ENCODE measurements around the gene PIGX. TPM values are rescaled to one million over a fixed set of nuclear protein-coding genes. Genes with fewer than 3 reads are reported as not detected.

PIGX gene
- total and polyA plus RNA-seq, 4 donors, result 5.1 to 10.0 (median 6.6) TPM

- no peaks in the 10 kb centered on the region for H3K9me3 ChIP-seq (ENCODE audit: control insufficient read depth in 4 of 4, low read length in 3 of 4)
- H3K27me3 ChIP-seq (ENCODE audit: control insufficient read depth in 4 of 4, insufficient read depth in 4 of 4, low read length in 3 of 4), result no peaks in the 10 kb centered on the region
- H3K36me3 ChIP-seq (ENCODE audit: control insufficient read depth in 4 of 4, insufficient read depth in 3 of 4, low read depth in 1 of 4, low read length in 3 of 4), result no peaks in the 10 kb centered on the region
- DNase-seq (ENCODE audit: low spot score), result no peak
- WGBS, result 33% methylated on average over 6 of the region's 6 CpGs
- no peak overlapping the region for H3K27ac ChIP-seq (ENCODE audit: low read depth in 1 of 2, low read length in 2 of 2)
- TF ChIP-seq RAD21 (IDR thresholded peaks at IDR 0.05), result no peak
- TF ChIP-seq YY1 (IDR thresholded peaks at IDR 0.05), result no peak
- TF ChIP-seq HNF4A (conservative IDR thresholded peaks at IDR 0.05), result no peak
- peak; percentile 38 for TF ChIP-seq NR2F2 (IDR thresholded peaks at IDR 0.05)
- no peak overlapping the region for H3K9ac ChIP-seq (ENCODE audit: low read depth in 1 of 2, low read length in 2 of 2)
- H3K4me3 ChIP-seq (ENCODE audit: low read depth in 1 of 3, low read length in 3 of 3), result no peak overlapping the region
- H3K4me1 ChIP-seq (ENCODE audit: control insufficient read depth in 4 of 4, insufficient read depth in 4 of 4, low read length in 3 of 4), result no peaks in the 10 kb centered on the region
Observed at GRCh38 chr3:196670339-196670738, 41.8 kb upstream of the PIGX start.

DNA sequence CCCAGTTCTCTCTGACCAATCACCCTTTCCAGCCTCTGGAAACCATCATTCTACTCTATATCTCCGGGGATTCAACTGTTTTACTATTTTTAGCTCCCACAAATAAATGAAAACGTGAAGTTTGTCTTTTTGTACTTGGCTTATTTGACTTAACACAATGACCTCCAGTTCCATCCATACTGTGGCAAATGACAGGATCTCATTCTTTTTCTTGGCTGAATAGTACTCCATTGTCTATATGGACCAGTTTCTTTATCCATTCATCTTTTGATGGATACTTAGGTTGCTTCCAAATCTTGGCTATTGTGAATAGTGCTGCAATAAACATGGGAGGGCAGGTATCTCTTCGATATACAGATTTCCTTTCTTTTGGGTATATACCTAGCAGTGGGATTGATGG lies 38.5 kb upstream of the PIGX start:
- Histone ChIP-seq H3K9me3 (ENCODE audit: control insufficient read depth in 4 of 4, low read length in 3 of 4) (no peaks in the 10 kb centered on the region), H3K4me3 (ENCODE audit: low read depth in 1 of 3, low read length in 3 of 3) (no peak overlapping the region), H3K4me1 (ENCODE audit: control insufficient read depth in 4 of 4, insufficient read depth in 4 of 4, low read length in 3 of 4) (no peaks in the 10 kb centered on the region), H3K9ac (ENCODE audit: low read depth in 1 of 2, low read length in 2 of 2) (no peak overlapping the region), H3K27ac (ENCODE audit: low read depth in 1 of 2, low read length in 2 of 2) (no peak overlapping the region), H3K27me3 (ENCODE audit: control insufficient read depth in 4 of 4, insufficient read depth in 4 of 4, low read length in 3 of 4) (peaks cover 0 to 4% (median 0%) of the 10 kb centered on the region in 4 donors), H3K36me3 (ENCODE audit: control insufficient read depth in 4 of 4, insufficient read depth in 3 of 4, low read depth in 1 of 4, low read length in 3 of 4) (no peaks in the 10 kb centered on the region)
- no peak for DNase-seq (ENCODE audit: low spot score)
- WGBS, result 74% methylated on average over 3 of the region's 3 CpGs
- TF ChIP-seq SP1 (IDR thresholded peaks at IDR 0.05) (no peak), FOXA1 (IDR thresholded peaks at IDR 0.05) (no peak), EGR1 (IDR thresholded peaks at IDR 0.05; ENCODE audit: low read depth in 2 of 2) (no peak), TAF1 (conservative IDR thresholded peaks at IDR 0.05) (no peak), YY1 (IDR thresholded peaks at IDR 0.05) (no peak), RAD21 (IDR thresholded peaks at IDR 0.05) (no peak), ATF3 (IDR thresholded peaks at IDR 0.05) (no peak), NR2F2 (IDR thresholded peaks at IDR 0.05) (no peak), JUND (IDR thresholded peaks at IDR 0.05) (no peak), GABPA (IDR thresholded peaks at IDR 0.05 in 1 of 2, conservative IDR thresholded peaks at IDR 0.05 in 1 of 2) (no peak), RXRA (IDR thresholded peaks at IDR 0.05) (no peak), ZBTB33 (IDR thresholded peaks at IDR 0.05) (no peak), HNF4G (IDR thresholded peaks at IDR 0.05) (no peak), MAX (IDR thresholded peaks at IDR 0.05) (no peak), HNF4A (conservative IDR thresholded peaks at IDR 0.05) (no peak), FOXA2 (IDR thresholded peaks at IDR 0.05) (no peak)
- TF ChIP-seq, protein P1, sequence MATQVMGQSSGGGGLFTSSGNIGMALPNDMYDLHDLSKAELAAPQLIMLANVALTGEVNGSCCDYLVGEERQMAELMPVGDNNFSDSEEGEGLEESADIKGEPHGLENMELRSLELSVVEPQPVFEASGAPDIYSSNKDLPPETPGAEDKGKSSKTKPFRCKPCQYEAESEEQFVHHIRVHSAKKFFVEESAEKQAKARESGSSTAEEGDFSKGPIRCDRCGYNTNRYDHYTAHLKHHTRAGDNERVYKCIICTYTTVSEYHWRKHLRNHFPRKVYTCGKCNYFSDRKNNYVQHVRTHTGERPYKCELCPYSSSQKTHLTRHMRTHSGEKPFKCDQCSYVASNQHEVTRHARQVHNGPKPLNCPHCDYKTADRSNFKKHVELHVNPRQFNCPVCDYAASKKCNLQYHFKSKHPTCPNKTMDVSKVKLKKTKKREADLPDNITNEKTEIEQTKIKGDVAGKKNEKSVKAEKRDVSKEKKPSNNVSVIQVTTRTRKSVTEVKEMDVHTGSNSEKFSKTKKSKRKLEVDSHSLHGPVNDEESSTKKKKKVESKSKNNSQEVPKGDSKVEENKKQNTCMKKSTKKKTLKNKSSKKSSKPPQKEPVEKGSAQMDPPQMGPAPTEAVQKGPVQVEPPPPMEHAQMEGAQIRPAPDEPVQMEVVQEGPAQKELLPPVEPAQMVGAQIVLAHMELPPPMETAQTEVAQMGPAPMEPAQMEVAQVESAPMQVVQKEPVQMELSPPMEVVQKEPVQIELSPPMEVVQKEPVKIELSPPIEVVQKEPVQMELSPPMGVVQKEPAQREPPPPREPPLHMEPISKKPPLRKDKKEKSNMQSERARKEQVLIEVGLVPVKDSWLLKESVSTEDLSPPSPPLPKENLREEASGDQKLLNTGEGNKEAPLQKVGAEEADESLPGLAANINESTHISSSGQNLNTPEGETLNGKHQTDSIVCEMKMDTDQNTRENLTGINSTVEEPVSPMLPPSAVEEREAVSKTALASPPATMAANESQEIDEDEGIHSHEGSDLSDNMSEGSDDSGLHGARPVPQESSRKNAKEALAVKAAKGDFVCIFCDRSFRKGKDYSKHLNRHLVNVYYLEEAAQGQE (IDR thresholded peaks at IDR 0.05), result no peak
- TF ChIP-seq, protein P2, sequence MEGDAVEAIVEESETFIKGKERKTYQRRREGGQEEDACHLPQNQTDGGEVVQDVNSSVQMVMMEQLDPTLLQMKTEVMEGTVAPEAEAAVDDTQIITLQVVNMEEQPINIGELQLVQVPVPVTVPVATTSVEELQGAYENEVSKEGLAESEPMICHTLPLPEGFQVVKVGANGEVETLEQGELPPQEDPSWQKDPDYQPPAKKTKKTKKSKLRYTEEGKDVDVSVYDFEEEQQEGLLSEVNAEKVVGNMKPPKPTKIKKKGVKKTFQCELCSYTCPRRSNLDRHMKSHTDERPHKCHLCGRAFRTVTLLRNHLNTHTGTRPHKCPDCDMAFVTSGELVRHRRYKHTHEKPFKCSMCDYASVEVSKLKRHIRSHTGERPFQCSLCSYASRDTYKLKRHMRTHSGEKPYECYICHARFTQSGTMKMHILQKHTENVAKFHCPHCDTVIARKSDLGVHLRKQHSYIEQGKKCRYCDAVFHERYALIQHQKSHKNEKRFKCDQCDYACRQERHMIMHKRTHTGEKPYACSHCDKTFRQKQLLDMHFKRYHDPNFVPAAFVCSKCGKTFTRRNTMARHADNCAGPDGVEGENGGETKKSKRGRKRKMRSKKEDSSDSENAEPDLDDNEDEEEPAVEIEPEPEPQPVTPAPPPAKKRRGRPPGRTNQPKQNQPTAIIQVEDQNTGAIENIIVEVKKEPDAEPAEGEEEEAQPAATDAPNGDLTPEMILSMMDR (IDR thresholded peaks at IDR 0.05; ENCODE audit: low read depth, low read length, missing input control), result no peak

All from liver (tissue), 9 donors.